NCI-H2196 treated with DMSO at 0.1 percent for 48 hours (cell line): ENCODE measurements around the gene RPS14.
"Not testable (repeated sequence)": the region's sequence is repeated elsewhere in the genome, so short reads cannot be mapped to it uniquely, and the experiment has no call there.

Source experiments
- DNase-seq: peaks from one replicate; lab custom pipeline; 2025; ENCODE audit not compliant: unreplicated experiment; lab: John Stamatoyannopoulos, UW

The RPS14 gene

DNA sequence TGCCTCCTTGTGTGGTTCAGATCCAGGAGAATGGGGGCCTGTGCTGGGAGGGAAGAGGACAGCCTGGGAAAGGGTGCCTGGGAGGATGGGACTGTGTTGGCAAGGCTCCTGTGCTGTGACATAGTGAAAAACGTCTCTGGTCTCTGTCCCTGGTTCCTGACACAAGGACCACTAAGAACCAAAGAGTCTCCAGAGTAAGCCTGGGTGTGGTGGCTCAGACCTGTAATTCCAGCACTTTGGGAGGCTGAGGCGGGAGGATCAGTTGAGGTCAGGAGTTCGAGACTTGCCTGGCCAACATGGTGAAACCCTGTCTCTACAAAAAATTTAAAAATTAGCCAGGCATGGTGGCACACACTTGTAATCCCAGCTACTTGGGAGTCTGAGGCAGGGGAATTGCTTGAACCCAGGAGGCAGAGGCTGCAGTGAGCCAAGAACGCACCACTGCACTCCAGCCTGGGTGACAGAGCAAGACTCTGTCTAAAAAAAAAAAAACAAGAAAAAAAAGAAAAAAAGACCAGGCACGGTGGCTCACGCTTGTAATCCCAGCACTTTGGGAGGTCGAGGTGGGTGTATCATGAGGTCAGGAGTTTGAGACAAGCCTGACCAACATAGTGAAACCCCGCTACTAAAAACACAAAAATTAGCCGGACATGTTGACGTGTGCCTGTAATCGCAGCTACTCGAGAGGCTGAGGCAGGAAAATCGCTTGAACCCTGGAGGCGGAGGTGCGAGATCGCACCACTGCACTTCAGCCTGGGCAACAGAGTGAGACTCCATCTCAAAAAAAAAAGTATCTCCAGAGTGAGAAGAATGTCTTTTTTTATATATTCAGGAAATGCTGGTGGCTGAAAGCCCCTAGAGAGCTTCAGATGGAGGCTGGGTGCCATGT lies 35.4 kb downstream of the RPS14 start:
- DNase-seq: not testable (repeated sequence)

DNA sequence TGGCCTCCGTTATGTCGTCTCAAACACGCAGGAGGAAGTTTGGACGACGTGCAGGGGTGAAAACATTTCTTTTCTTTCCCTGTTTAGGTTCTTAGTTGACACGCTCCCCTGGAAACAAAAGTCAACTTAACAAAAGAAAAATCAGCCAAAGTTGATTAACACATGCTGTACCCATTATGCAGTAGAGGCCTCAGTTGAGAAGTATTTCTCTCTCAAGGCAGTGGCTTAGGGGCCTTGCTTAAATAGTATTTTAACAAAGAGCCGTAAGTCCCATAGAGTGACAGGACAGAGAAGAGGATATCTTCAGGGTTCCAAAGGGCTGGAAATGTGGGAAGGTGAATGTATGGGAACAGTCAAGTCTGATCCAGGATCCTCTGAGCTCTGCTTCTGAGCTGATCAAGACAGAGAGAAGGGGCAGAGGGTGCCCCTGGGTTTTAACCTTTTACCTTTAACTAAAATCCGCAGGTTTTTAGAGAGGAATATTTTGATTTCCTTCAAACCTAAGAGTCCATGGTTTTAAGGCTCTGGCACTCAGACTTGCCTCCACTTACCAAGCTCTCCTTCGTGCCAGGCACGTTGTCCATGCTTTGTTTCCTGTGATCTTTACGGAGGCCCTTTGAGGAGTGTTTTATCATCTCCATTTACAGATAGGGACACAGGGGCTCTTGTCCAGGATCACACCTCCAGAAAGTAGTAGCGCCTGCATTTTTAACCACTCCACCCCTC lies 36.2 kb downstream of the RPS14 start:
- DNase-seq: no peak

DNA sequence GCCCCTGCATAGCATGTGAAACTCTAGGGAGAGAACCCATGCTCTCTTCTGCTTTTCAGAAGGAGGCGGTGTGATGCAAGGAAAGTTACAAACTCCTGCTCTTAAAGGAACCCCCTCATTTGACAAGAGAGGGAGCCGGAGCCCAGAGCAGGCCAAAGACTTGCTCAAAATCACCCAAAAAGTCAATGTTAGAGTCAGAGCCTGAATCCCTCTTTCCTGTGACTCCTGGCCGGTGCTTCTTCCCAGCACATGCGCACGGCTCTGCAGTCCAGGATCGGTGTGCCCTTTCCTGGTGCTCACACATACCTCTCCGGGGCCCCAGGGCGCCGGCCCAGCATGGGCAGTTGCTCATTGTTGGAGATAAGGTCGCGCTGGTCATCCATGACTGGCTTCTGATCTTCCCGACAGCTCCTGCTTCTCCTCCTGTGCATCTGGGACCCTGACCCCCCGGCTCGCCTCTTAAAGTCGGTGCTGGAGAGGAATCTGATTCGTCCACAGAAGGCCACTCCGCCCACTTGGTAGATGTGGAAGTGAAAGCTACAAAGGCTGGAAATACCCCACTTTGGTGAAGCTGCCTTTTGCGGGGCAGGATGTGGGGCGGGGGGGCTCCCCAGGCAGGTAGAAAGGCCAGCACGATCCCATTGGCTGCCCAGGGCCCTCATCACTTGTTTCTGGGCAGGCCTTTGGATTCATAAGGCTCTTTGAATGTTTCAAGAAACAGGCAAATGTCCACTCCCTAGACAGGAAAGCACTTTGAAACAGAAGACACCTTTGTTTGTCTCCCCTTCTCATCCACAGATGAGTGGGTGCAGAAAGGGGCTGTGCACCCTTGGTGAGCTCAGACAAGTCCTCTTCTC lies 37.0 kb downstream of the RPS14 start, which contains the start of gene CD74:
Gene CD74, minus strand, starts transcription at position 592 of the 857 bp plus-strand sequence. Its CDS starts 161 bp downstream, at position 431.
- peak; percentile 15 for DNase-seq

GRCh38 chr5:150411245-150411979 lies 38.1 kb downstream of the RPS14 start:
- no peak for DNase-seq

DNA sequence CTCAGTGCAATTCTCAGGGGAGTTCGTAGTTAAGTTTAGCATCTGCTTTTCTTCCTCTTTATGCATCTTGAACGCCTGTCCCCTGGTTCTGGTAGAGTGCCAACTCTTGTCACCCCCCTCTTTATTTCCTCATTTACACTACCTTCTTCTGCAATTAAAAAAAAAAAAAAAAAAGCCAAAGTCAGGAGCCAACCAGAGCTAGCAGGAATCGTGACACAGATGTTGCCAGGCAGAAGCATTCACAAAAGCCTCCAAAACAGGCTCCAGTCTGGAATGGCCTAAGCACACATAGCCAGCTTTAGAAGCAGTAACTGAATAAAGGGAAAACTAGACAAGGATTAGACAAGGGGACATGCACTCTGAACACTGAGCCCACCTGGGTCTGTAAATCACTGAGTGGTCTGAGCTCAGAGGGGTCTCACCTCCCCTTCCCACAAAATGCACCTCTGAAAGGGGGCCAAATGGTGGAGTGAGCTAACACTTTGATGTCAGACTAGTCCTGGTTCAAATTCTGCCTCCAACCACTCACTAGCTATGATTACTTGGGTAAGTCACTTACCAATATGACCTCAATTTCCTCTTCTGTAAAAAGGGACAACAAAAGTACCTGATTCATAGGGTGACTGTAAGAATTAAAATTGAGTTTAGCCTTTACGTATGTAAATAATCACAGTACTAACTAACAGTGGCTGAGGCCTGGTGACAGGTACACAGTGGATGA lies 38.9 kb downstream of the RPS14 start:
- DNase-seq: peak; percentile 67

DNA sequence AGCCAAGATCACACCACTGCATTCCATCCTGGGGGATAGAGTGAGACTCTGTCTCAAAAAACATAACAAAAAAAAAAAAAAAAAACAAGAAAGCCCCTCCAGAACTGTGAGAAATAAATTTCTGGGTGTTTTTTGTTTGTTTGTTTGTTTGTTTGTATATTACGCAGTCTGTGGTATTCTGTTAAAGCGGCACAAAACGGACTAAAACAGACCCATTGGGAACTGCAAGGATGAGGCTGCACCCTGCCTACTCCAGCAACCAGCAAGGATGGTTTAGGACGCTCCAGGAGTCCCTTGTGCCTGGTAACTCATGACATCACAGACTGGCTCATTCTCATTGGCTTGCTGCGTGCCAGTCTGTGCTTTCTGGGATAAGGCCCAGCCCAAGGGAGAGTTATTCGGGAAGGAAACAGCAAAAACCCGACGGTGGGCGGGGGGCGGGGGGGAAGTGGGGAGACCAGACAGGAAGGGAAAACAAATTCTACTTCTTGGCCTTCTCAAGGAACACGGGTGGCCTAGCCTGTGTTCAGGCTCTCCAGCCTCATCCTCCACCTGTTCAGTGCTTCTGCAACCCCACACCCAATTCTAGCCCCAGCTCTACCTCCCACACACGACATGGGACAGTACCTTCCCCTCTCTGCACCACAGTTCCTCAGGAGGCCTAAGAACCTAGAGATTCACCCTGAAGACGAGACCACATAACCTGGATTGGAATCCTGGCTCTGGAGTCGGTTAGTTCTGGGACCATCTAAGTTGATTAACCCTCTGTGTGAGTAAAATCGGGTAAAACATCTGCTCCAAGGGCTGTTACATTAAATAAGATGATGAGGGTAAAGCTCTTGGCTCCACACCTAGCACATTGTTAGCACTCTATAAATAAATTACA lies 39.7 kb downstream of the RPS14 start:
- peak; percentile 76 for DNase-seq

- DNase-seq: no peak
Observed at GRCh38 chr5:150408231-150408943, 41.2 kb downstream of the RPS14 start.

GRCh38 chr5:150407096-150407720 lies 42.3 kb downstream of the RPS14 start:
- no peak for DNase-seq

DNA sequence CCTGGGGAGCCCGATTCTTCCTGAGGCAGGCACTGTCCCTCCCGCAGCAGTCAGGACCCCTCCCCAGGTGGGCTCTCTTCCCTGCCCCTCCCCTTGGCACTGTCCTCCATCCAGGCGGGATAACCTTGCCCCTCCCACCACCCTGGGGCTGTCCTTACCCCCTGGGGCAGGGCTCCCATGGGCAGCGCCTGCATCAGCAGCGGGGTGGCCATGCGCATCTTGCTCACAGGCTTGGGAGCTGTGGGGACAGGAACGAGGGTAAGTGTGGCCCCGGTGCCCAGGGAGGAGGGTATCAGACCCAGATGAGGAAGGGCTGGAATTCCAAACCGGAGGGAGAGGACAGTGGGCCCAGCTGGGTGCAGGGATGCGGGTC lies 42.8 kb downstream of the RPS14 start:
- DNase-seq: no peak

GRCh38 chr5:150406103-150406722 lies 43.3 kb downstream of the RPS14 start:
- DNase-seq: no peak

GRCh38 chr5:150404941-150405816 lies 44.4 kb downstream of the RPS14 start:
- DNase-seq: no peak

- DNase-seq: no peak
Observed at GRCh38 chr5:150404535-150404934, 45.0 kb downstream of the RPS14 start.

DNA sequence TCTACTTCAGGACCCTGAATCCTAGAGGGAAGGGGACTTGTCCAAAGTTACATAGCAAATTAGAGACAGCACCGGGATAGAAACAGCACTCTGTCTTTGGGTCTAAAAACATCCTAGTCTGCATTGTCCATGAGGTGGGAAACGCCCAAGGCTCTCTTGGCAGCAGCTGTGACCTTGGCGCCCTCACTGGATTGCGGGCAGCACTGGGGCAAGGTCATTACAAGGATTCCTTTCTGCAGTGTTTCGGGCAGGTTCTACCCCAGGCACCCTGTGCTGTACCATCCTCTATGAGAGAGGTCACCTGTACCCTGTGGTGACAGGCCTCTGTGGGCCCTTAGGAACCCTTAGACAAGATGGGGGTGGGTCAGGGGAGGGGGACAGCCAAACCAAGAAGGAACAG lies 45.4 kb downstream of the RPS14 start:
- no peak for DNase-seq

DNA sequence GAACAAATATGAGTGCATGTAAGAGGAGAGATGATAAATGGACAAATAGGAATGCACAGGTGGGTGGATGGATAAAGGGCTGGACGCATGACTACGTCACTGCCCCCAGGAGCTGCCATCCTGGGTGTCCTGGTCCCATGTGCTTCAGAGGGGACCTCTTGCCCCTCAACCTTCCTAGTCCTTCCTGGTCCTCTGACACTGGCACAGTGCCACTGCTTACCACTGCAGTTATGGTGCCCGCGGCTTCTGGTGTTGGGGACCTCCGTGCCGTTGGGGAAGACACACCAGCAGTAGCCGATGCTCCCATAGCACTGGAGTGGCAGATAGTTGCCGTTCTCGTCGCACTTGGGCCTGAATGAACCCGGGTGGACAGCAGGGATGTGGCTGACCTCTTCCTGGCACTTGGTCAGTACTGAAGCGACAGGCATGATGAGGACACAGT lies 46.6 kb downstream of the RPS14 start:
- no peak for DNase-seq

- no peak for DNase-seq
Observed at GRCh38 chr5:150402229-150402773, 47.2 kb downstream of the RPS14 start.
